GM18517 (cell line): ENCODE results near the gene MTSS2.

ENCODE experiments used
- ATAC-seq: cut with Tn5 transposase; IDR thresholded peaks from one replicate; pipeline ENCODE4 v1.9.1; 2021; ENCODE audit warnings: mild to moderate bottlenecking, moderate library complexity; ENCODE audit not compliant: unreplicated experiment

MTSS2 gene

GRCh38 chr16:70700101-70701020 lies 14.5 kb upstream of the MTSS2 start:
- ATAC-seq: no peak

- no peak for ATAC-seq
Observed at GRCh38 chr16:70699696-70700095, 13.8 kb upstream of the MTSS2 start.

GRCh38 chr16:70698901-70699300 lies 13.0 kb upstream of the MTSS2 start:
- no peak for ATAC-seq

GRCh38 chr16:70697594-70698170 lies 11.8 kb upstream of the MTSS2 start:
- ATAC-seq: no peak

GRCh38 chr16:70696952-70697593 lies 11.2 kb upstream of the MTSS2 start:
- no peak for ATAC-seq

- ATAC-seq: no peak
Observed at GRCh38 chr16:70696355-70696754, 10.5 kb upstream of the MTSS2 start.

GRCh38 chr16:70695331-70696070 lies 9.6 kb upstream of the MTSS2 start:
- ATAC-seq: no peak

- no peak for ATAC-seq
Observed at GRCh38 chr16:70694868-70695218, 9.0 kb upstream of the MTSS2 start.

- ATAC-seq: no peak
Observed at GRCh38 chr16:70694088-70694867, 8.4 kb upstream of the MTSS2 start.

GRCh38 chr16:70692873-70693671 lies 7.2 kb upstream of the MTSS2 start:
- no peak for ATAC-seq

- ATAC-seq: no peak
Observed at GRCh38 chr16:70692130-70692872, 6.4 kb upstream of the MTSS2 start.

- ATAC-seq: no peak
Observed at GRCh38 chr16:70691223-70692129, 5.6 kb upstream of the MTSS2 start.

- no peak for ATAC-seq
Observed at GRCh38 chr16:70689970-70690891, 4.4 kb upstream of the MTSS2 start.

GRCh38 chr16:70689035-70689969 lies 3.4 kb upstream of the MTSS2 start:
- ATAC-seq: no peak

GRCh38 chr16:70688246-70688742 lies 2.4 kb upstream of the MTSS2 start:
- ATAC-seq: no peak
